H1 (cell line): ENCODE measurements around the gene TSPAN1. TPM values are rescaled to one million over a fixed set of nuclear protein-coding genes. Genes with fewer than 3 reads are reported as not detected.

Source experiments
- CBX8 ChIP-seq: fragments of 300-800, 300-1000 bp; sonication (generic); IDR thresholded peaks from 2 replicates; pipeline ENCODE4 v1.7.1; 2016; ENCODE audit warnings: low read depth, low read length, borderline replicate concordance
- POLR2A ChIP-seq, 2 experiments: IDR thresholded peaks; 1 replicate in 1 of 2; 2 replicates in 1 of 2; pipeline ENCODE4 v1.6.1; 2011; ENCODE audit warnings: low read depth in 2 of 2, low read length in 2 of 2, mild to moderate bottlenecking in 2 of 2; ENCODE audit errors: control extremely low read depth in 1 of 2
- TCF12 ChIP-seq: IDR thresholded peaks from 2 replicates; pipeline ENCODE4 v1.6.1; 2011; ENCODE audit warnings: low read depth, mild to moderate bottlenecking, low read length
- YY1 ChIP-seq: IDR thresholded peaks from 2 replicates; pipeline ENCODE4 v1.6.1; 2011; ENCODE audit warnings: low read depth, mild to moderate bottlenecking, low read length
- polyA plus RNA-seq, 7 experiments: library from polyadenylated mRNA; depleted of rRNA in 3 of 7; stranded (reverse) in 5 of 7; unstranded in 2 of 7; fragments of >200 nt in 5 of 7; fragments of 200-250 nt in 2 of 7; gene quantifications; 1 replicate in 5 of 7; 2 replicates in 1 of 7; 4 replicates in 1 of 7; pipeline versions ENCODE4 v1.2.1 to v1.2.3, GENCODE V29; 2011 to 2013; ENCODE audit warnings: missing spikeins in 2 of 7, mixed read lengths in 2 of 7
- total RNA-seq: library from RNA; stranded (reverse); fragmentation: NEBNext Ultra II Directional; extraction: Animal tissue kit (Norgen Biotek cat#: 25700); gene quantifications from 2 replicates; pipeline ENCODE4 v1.2.1, GENCODE V29; 2021

Gene TSPAN1
- total and polyA plus RNA-seq, 2 of the 8 experiments (the other 6 are each of a cell fraction or from before 2014, with no cell fraction given), result 0.05 TPM; not detected in 1

DNA sequence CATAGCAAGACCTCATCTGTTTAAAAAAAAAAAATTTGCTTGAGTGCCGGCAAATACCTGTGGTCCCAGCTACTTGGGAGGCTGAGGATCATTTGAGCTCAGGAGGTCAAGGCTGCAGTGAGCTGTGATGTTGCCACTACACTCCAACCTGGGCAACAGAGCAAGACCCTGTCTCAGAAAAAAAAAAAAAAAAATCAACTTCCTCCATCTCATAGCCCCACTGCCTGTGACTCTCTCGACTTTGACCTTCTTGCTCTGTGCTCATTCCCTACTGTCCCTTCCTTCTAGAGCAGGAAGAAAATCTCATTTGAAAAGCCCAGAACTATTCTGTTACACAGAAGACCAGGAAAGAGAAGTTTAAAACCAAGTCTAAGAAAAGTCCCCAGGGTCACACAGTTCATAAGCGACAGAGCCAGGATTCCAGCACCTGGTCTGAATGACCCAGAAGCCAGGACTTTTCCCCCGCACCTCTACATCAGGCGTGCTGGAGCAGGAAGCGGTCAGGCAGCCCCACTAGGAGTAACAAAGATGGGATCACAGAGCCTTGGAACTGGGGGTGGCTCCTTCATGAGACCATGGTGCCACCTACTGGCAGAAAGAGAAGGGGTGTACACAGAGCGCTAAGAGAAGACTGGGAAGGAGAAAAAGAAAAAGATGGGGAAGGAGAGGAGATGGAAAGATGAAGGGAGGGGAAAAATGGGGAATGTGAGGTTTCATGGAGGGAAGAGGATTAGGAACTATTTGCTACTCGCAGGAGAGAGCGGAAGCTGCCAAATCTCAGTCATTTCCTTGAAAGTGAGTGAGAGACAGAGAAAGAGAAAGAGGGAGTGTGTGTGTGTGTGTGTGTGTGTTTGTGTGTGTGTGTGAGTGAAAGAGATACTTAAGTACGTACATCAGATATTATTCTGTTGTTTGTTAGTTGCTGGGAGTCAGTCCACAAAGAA is 4.5 kb downstream of the TSPAN1 start (continued):
- TF ChIP-seq CBX8 (no peak), TCF12 (0 out of 2 replicates have a peak, but pooled peaks have one; percentile 35), YY1 (peak; percentile 72), POLR2A (IDR thresholded peaks at IDR 0.05; ENCODE audit: control extremely low read depth in 1 of 2, low read depth in 2 of 2, low read length in 2 of 2) (no peak)
